ENCODE measurements around the gene EIF4G3.
"Not testable (repeated sequence)": the region's sequence is repeated elsewhere in the genome, so short reads cannot be mapped to it uniquely, and the experiment has no call there.

The EIF4G3 gene

DNA sequence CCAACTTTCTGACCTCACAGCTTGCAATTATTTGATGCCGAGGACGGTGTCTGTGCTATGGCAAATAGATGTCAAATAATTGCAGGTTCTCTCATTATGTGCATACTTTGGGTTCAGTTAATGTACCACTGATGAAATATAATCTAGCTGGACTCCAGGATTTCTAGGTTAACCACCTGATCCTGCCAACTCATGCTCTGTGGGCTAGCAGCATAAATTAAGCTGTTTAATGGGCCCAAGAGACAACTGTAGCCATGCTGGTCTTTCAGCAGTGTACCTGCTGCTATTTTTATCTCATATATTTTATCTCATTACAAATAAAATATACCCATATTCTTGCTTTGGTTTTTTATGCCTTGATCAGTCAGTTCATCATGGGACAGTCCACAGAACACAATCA, 346.3 kb downstream of the EIF4G3 start:
- Mint-ChIP-seq H3K9me3 (peaks cover 7% of the 10 kb centered on the region), H3K27ac (no peak overlapping the region), H3K27me3 (no peaks in the 10 kb centered on the region), H3K4me3 (no peak overlapping the region), H3K4me1 (ENCODE audit: low read depth) (no peaks in the 10 kb centered on the region), H3K36me3 (ENCODE audit: low read depth) (peaks cover 39% of the 10 kb centered on the region)

DNA sequence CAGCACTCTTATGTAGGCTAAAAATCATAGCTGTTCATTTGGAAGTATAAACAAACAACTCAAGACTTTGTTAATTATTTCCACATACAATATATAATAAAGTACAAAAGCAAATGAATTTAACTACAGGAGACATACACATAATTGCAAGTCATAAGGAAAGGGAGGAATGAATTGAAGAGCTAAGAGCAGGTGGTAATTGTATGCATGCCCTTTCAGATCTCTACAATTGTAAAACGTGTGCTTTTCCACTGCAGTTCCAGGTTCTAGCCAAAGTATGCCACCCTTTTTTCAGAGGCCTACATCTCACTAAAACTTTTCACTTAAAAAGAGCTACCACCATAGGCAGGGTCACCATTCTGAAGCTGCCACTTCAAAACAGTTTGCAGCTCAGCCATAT, 346.8 kb downstream of the EIF4G3 start:
- Mint-ChIP-seq H3K27me3 (no peaks in the 10 kb centered on the region), H3K36me3 (ENCODE audit: low read depth) (peaks cover 35% of the 10 kb centered on the region), H3K27ac (no peak overlapping the region), H3K4me1 (ENCODE audit: low read depth) (no peaks in the 10 kb centered on the region), H3K9me3 (peaks cover 7% of the 10 kb centered on the region), H3K4me3 (no peak overlapping the region)

DNA sequence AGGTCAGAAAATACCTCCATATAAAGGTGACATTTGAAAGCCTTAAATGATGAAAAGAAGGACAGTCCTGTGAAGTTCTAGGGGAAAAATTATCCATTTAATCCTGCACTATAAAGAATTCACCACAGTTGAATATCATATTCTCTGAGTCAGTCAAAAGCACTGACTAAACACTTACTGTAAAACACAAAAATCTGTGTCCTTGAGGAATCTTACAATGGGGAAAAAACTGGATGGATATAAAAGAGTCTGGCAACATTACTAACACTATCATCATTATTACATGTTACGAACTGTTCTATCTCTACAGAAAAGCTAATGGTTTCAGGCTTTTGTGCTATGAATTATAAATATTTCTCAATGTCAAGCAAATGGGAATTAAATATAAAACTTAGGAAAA, 347.2 kb downstream of the EIF4G3 start:
- Mint-ChIP-seq H3K9me3 (peaks cover 3% of the 10 kb centered on the region), H3K4me3 (no peak overlapping the region), H3K36me3 (ENCODE audit: low read depth) (peaks cover 31% of the 10 kb centered on the region), H3K27ac (no peak overlapping the region), H3K4me1 (ENCODE audit: low read depth) (no peaks in the 10 kb centered on the region), H3K27me3 (no peaks in the 10 kb centered on the region)

DNA sequence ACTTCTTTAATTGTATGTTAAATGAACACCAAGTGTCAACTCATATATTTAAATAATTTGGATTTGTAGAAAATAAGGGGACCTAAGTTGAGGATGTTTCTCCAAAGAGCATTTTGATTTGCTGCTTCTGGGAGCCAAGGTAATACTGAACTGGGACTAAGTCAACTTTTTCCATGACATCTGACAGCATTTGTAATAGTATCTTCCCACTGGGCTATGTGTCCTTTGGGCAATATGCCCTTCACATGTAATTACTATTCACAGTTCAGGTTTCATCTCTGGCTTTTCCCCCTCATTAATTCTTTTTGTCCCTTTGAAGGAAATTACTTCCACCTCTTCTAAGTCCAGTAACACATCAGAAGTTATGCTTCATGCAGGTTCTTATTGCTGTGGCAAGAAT, 352.9 kb downstream of the EIF4G3 start:
- Mint-ChIP-seq H3K4me3 (no peak overlapping the region), H3K27ac (no peak overlapping the region), H3K27me3 (no peaks in the 10 kb centered on the region), H3K9me3 (no peaks in the 10 kb centered on the region), H3K4me1 (ENCODE audit: low read depth) (no peaks in the 10 kb centered on the region), H3K36me3 (ENCODE audit: low read depth) (peaks cover 48% of the 10 kb centered on the region)

DNA sequence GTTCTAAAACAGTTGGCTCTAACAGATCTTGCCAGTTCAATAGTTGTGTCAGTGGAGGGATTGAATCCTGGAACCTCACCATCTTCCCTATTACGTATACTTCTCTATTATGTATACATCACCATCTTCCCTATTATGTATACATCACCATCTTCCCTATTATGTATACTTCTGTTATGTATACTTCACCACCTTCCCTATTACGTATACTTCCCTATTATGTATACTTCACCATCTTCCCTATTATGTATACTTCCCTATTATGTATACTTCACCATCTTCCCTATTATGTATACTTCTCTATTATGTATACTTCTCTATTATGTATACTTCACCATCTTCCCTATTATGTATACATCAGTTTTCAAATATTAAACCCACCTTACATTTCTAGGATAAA, 355.2 kb downstream of the EIF4G3 start:
- H3K4me3 Mint-ChIP-seq = no peak overlapping the region
- H3K27me3 Mint-ChIP-seq = no peaks in the 10 kb centered on the region
- peaks cover 34% of the 10 kb centered on the region for H3K36me3 Mint-ChIP-seq (ENCODE audit: low read depth)
- H3K4me1 Mint-ChIP-seq (ENCODE audit: low read depth) = no peaks in the 10 kb centered on the region
- no peaks in the 10 kb centered on the region for H3K9me3 Mint-ChIP-seq
- no peak overlapping the region for H3K27ac Mint-ChIP-seq

DNA sequence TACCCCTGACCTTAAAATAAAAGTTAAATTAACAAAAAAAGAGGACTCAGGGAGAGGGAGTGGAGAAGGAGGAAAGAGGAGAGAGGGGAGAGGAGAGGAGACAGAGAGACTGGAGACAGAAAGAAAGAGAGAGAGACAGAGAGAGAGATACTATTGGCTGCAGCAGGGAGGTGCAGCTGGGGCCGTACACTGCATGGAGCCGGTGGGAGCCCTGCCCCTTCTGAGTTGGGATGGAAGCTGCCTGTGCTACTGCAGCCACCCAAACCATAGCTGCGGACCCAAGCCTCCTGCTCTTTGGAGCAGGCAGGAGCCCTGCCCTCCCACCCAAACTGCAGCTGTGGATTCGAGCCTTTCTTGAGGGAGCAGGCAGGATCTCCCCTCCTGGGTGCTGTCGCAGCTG, 356.9 kb downstream of the EIF4G3 start:
- Mint-ChIP-seq H3K9me3 (no peaks in the 10 kb centered on the region), H3K36me3 (ENCODE audit: low read depth) (peaks cover 29% of the 10 kb centered on the region), H3K4me1 (ENCODE audit: low read depth) (no peaks in the 10 kb centered on the region), H3K4me3 (no peak overlapping the region), H3K27ac (no peak overlapping the region), H3K27me3 (no peaks in the 10 kb centered on the region)

DNA sequence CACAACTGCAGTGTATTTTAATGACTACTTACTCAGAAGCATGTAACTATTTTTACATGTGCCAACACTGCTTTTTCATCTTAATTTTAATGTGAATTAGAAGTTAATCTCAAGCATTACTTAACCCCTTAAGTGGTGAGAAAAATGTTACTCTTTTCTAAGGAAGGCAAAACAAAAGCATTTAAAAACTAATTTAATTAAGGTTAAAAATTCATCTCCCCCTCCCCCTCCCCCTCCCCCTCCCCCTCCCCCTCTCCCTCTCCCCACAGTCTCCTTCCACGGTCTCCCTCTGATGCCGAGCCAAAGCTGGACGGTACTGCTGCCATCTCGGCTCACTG, 362.2 kb downstream of the EIF4G3 start:
- Mint-ChIP-seq H3K36me3 (ENCODE audit: low read depth) (peaks cover 11% of the 10 kb centered on the region), H3K9me3 (no peaks in the 10 kb centered on the region), H3K27ac (no peak overlapping the region), H3K4me3 (no peak overlapping the region), H3K4me1 (ENCODE audit: low read depth) (no peaks in the 10 kb centered on the region), H3K27me3 (no peaks in the 10 kb centered on the region)

DNA sequence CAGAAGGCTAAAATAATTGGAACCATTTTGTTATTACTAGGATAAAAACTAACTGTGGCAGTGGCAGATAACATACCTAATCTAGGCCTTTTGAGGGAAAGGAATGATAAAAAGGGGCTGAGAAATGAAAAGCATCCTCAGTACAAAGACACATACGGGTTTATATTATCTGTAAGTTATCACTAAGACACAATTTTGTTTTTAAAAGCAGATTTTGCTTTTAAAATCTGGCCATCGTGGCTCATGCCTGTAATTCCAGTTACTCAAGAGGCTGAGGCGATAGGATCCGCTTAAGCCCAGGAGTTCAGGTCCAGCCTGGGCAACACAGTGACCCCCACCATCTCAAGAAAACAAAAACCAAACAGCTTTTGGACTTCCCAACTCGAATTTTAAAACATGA, 364.8 kb downstream of the EIF4G3 start:
- Mint-ChIP-seq H3K27me3 (no peaks in the 10 kb centered on the region), H3K4me3 (no peak overlapping the region), H3K27ac (no peak overlapping the region), H3K9me3 (no peaks in the 10 kb centered on the region), H3K36me3 (ENCODE audit: low read depth) (peaks cover 22% of the 10 kb centered on the region), H3K4me1 (ENCODE audit: low read depth) (no peaks in the 10 kb centered on the region)

DNA sequence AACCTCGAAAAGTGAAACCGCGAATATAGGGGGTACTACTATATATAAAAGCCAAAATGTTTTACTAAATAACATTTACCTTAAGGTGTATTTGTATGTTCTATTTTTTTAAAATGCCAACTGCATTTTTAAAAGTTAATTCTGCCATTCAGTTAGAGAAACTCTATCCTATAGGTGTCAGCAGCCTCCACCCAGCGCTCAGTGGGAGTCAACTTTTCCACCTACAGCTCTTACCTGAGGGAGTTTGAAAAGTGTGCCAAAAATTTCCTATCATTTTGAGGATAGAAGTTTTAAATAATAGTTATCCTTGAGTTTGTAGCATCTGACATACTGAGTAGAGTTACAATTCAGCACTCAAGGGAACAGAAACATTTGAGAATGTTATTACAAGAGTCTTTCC, 383.5 kb downstream of the EIF4G3 start:
- H3K9me3 Mint-ChIP-seq = no peaks in the 10 kb centered on the region
- peaks cover 2% of the 10 kb centered on the region for H3K4me1 Mint-ChIP-seq (ENCODE audit: low read depth)
- no peak overlapping the region for H3K27ac Mint-ChIP-seq
- no peaks in the 10 kb centered on the region for H3K27me3 Mint-ChIP-seq
- no peak overlapping the region for H3K4me3 Mint-ChIP-seq
- H3K36me3 Mint-ChIP-seq (ENCODE audit: low read depth) = no peaks in the 10 kb centered on the region

DNA sequence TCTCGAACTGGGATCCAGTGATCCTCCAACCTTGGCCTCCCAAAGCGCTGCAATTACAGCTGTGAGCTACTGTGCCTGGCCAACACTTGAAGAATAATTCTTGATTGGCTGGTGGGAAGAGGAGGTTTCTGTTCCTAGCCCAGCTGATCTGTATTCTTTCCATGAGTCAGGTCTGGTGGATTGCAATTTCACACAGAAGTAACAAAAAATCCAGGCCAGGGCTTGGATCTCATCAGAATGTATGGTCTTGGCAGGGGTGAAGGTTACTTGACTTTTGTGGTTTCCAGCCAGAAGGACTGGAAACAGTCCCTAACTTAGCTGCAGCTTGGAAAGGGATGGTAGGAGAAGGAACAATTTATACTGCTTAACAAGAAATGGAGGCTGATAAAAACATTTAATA, 384.5 kb downstream of the EIF4G3 start:
- H3K9me3 Mint-ChIP-seq = no peaks in the 10 kb centered on the region
- H3K4me1 Mint-ChIP-seq (ENCODE audit: low read depth) = peaks cover 11% of the 10 kb centered on the region
- no peaks in the 10 kb centered on the region for H3K36me3 Mint-ChIP-seq (ENCODE audit: low read depth)
- no peak overlapping the region for H3K4me3 Mint-ChIP-seq
- H3K27ac Mint-ChIP-seq = no peak overlapping the region
- no peaks in the 10 kb centered on the region for H3K27me3 Mint-ChIP-seq

DNA sequence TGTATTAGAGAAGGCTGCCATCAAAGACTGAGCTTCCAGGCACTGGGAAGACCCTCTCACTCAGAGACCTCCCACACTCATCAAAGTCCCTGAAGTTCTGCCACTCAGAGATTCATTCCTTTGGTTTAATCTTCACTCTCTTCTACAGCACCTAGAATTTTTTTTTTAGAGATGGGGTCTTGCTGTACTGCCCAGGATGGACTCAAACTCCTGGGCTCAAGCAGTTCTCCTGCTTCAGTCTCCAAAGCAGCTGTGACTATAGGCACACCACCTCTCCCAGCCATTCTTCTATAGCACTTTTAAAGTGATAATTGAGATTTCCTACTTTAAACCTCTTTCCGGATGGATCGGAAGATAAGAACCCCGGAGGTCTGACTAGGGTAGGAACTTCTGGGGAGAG, 385.9 kb downstream of the EIF4G3 start:
- Mint-ChIP-seq H3K27ac (no peak overlapping the region), H3K9me3 (no peaks in the 10 kb centered on the region), H3K36me3 (ENCODE audit: low read depth) (no peaks in the 10 kb centered on the region)

DNA sequence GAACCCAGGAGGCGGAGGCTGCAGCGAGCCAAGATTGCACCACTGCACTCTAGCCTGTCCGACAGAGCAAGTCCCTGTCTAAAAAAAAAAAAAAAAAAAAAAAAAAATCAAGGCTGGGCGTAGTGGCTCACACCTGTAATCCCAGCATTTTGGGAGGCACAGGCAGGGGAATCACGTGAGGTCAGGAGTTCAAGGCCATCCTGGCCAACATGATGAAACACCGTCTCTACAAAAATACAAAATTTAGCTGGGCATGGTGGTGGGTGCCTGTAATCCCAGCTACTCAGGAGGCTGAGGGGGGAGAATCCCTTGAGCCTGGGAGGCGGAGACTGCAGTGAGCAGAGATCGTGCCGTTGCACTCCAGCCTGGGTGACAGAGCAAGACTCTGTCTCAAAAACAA, 387.1 kb downstream of the EIF4G3 start:
- H3K4me3 Mint-ChIP-seq; H3K27ac Mint-ChIP-seq; H3K27me3 Mint-ChIP-seq; H3K36me3 Mint-ChIP-seq (ENCODE audit: low read depth); H3K9me3 Mint-ChIP-seq: not testable (repeated sequence)
- peaks cover 20% of the 10 kb centered on the region for H3K4me1 Mint-ChIP-seq (ENCODE audit: low read depth)

More for the DNA sequence above, 385.9 kb downstream of the EIF4G3 start:
- Mint-ChIP-seq H3K4me3 (no peak overlapping the region), H3K27me3 (no peaks in the 10 kb centered on the region), H3K4me1 (ENCODE audit: low read depth) (peaks cover 11% of the 10 kb centered on the region)

DNA sequence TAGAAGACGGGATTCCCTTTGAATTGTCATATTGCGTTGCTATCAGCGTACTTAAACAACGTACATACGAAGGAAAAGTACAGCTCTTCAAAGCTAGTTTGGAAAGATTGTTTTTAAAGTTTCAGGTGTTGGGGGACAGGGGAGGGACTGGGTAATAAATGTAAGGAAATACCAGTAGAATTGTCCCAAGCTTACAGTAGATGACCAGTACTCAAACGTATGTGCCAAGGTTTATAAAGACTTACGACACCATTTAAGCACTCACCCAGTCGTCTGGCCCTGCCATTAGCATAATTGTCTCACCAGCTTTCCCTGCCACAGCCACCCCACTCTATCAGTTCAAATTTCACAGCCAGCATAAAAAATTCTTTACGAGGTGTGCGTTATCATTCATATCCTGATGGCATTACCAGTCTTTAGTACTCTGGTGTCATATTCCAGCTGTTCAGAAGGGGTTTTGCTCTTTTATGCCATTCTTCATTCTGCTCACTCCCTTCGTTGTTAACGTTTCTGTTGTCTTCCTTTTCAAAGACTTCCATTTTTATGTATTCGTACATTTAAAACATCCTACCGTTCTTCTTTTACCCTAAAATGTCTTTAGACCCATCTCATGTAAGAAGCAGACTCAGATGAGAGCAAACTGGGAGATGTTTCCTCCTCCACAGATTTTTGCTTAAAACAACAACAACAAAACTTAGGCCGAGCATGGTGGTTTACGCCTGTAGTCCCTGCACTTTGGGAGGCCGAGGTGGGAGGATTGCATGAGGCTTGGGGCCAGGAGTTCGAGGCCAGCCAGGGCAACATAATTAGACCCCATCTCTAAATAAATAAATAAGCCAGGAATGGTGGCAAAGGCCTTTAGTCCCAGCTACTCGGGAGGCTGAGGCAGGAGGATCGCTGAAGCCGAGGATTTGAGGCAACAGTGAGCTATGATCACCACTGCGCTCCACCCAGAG, 388.6 kb downstream of the EIF4G3 start:
- H3K27me3 Mint-ChIP-seq = no peaks in the 10 kb centered on the region
- peak overlapping the region; percentile 99 for H3K4me3 Mint-ChIP-seq
- no peaks in the 10 kb centered on the region for H3K9me3 Mint-ChIP-seq
- H3K4me1 Mint-ChIP-seq (ENCODE audit: low read depth) = peaks cover 30% of the 10 kb centered on the region
- H3K36me3 Mint-ChIP-seq (ENCODE audit: low read depth) = no peaks in the 10 kb centered on the region
- peak overlapping the region; percentile 96 for H3K27ac Mint-ChIP-seq

DNA sequence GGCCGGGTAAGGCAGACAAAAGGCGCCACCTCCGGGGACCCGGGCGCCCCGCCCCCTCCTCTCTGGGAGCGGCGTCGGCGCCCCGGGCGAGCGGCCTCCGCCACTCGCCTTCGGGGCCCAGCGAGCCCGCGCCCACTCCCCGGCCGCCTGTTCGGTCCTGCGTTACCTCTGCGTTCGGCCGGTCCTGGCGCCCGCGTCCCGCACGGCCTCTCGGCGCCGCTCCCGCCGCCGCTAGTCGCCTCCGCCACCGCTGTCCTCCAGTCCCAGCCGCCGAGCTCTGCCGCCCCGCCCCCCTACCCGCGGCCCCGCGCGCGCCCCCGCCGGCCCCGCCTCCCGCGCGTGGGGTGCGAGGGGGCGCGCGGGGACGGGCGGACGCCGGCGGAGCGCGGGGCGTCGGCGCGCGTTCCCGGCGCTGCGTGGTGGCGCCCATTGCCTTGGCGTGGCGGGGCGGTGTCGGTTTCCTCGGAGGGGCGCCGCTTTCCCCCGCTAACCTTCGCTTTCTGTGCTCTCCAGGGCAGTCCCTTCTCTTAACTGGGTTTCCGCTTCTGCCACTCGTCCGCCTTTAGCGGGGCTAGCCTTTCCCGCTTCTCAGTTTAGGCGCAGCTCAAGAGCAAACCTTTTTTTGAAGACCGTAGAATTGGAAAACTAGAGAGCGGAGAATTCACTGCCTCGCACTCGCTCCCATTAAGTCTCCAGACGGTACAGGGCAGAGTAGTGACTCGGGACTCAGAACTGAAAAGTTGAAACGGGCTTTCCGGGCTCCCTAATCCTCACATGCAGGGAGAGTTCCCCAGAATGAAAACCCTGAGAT, 389.5 kb downstream of the EIF4G3 start, which contains the start of gene HP1BP3:
HP1BP3 (minus strand) TSS at position 279 of the 811 bp plus-strand sequence. CDS start 6,867 bp downstream, outside the sequence.
- Mint-ChIP-seq H3K27ac (peak within 1 kb of the TSS; percentile 96), H3K4me3 (peak within 1 kb of the TSS; percentile 99), H3K9me3 (no peaks in the 10 kb centered on the region), H3K36me3 (ENCODE audit: low read depth) (no peaks in the 10 kb centered on the region), H3K27me3 (no peaks in the 10 kb centered on the region), H3K4me1 (ENCODE audit: low read depth) (peaks cover 30% of the 10 kb centered on the region)

DNA sequence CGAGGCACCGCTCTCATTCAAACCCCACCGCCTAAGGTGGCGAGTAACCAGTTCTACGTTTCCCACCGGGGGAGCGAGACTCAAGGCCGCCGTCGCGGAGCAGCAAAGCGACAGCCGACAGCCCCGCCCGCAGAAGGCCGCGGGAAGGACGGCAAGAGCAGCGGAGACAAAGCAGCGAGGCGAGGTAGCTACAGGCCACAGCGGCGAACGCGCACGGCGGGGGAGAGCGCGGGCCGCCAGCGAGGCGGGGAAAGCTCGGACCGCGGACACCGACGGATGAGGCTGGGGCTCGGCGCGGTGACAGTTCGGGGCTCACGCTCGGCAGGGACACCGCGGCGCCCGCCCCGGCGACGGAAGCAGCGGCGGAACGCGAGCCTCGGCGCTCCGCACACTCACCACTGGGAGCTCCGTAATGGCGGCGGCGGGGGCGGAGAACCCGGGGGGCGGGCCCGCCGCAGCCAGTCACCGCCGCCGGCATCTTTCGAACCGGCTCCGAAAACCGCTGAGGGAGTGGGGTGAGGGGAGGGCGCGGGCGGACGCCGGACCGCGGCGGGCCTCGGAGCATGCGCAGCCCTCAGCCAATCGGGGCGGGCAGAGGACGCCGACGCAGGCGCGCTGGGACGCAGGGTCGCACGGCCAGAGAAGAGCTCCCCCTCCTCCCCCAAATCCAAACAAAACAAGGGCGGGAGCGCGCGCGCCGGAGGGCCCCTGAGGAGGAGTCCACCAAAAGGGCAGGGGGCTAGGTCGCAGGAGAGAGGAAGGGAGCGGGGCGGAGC, 390.3 kb downstream of the EIF4G3 start:
- Mint-ChIP-seq H3K4me1 (ENCODE audit: low read depth) (peaks cover 35% of the 10 kb centered on the region), H3K27me3 (no peaks in the 10 kb centered on the region), H3K36me3 (ENCODE audit: low read depth) (no peaks in the 10 kb centered on the region), H3K27ac (peak overlapping the region; percentile 96), H3K9me3 (no peaks in the 10 kb centered on the region), H3K4me3 (peak overlapping the region; percentile 99)

All from stimulated activated naive CD8-positive, alpha-beta T cell treated with anti-CD3 and anti-CD28 coated beads, Interleukin-15, Interleukin-2, amounts not matched to agents 100 ng/mL and 50 ng/mL, for 24 hours (primary cell).